H9 (cell line): ENCODE measurements around the gene MBD3L2B. TPM values are rescaled to one million over a fixed set of nuclear protein-coding genes. Genes with fewer than 3 reads are reported as not detected.
A peak's percentile ranks its signal among the peaks of the same experiment; 100 is the strongest.

Source experiments
- DNase-seq: peaks from one replicate; pipeline ENCODE4 v3.0.0-alpha.2; 2017
- H2AFZ ChIP-seq: one replicate; pipeline ENCODE4 v1.6.1; 2013; ENCODE audit warnings: mild to moderate bottlenecking, low read length, control low read depth, moderate library complexity
- H2AK5ac ChIP-seq: 2 replicates; pipeline ENCODE4 v1.6.1; 2013; ENCODE audit warnings: low read length, control low read depth, mixed read lengths; ENCODE audit not compliant: insufficient read length
- H2BK120ac ChIP-seq: one replicate; pipeline ENCODE4 v1.6.1; 2013; ENCODE audit warnings: low read depth, mild to moderate bottlenecking, low read length, control low read depth, inconsistent platforms; ENCODE audit not compliant: poor library complexity, severe bottlenecking
- H2BK12ac ChIP-seq: 2 replicates; pipeline ENCODE4 v1.6.1; 2013; ENCODE audit warnings: low read length, control low read depth, mixed read lengths, low read depth; ENCODE audit not compliant: insufficient read length
- H2BK15ac ChIP-seq: 2 replicates; pipeline ENCODE4 v1.6.1; 2013; ENCODE audit warnings: low read depth, low read length, control low read depth
- H2BK20ac ChIP-seq: one replicate; pipeline ENCODE4 v1.6.1; 2013; ENCODE audit warnings: low read depth, mild to moderate bottlenecking, low read length, control low read depth, inconsistent platforms; ENCODE audit not compliant: poor library complexity, severe bottlenecking
- H2BK5ac ChIP-seq: 2 replicates; pipeline ENCODE4 v1.6.1; 2013; ENCODE audit warnings: low read length, control low read depth, mixed read lengths; ENCODE audit not compliant: insufficient read length
- H3K14ac ChIP-seq: 2 replicates; pipeline ENCODE4 v1.6.1; 2013; ENCODE audit warnings: low read length, control low read depth; ENCODE audit not compliant: insufficient read depth
- H3K18ac ChIP-seq: 2 replicates; pipeline ENCODE4 v1.6.1; 2013; ENCODE audit warnings: low read depth, mild to moderate bottlenecking, mixed read lengths, low read length, control low read depth; ENCODE audit not compliant: insufficient read length
- H3K23ac ChIP-seq: 2 replicates; pipeline ENCODE4 v1.6.1; 2013; ENCODE audit warnings: low read length, control low read depth, mixed read lengths, low read depth; ENCODE audit not compliant: insufficient read length
- H3K23me2 ChIP-seq: 2 replicates; pipeline ENCODE4 v1.6.1; 2013; ENCODE audit warnings: low read depth, mild to moderate bottlenecking, mixed read lengths, low read length, control low read depth; ENCODE audit not compliant: insufficient read length, poor library complexity, severe bottlenecking
- H3K27ac ChIP-seq: 2 replicates; pipeline ENCODE4 v1.5.1; 2013; ENCODE audit warnings: low read length, control low read depth, mixed read lengths, low read depth; ENCODE audit not compliant: insufficient read length
- H3K27me3 ChIP-seq: 2 replicates; pipeline ENCODE4 v1.6.1; 2013; ENCODE audit warnings: low read length, control low read depth, inconsistent platforms; ENCODE audit not compliant: insufficient read depth
- H3K4ac ChIP-seq: 2 replicates; pipeline ENCODE4 v1.6.1; 2013; ENCODE audit warnings: low read depth, mild to moderate bottlenecking, control low read depth, inconsistent platforms, low read length, moderate library complexity
- H3K4me1 ChIP-seq: 2 replicates; pipeline ENCODE4 v1.6.1; 2013; ENCODE audit warnings: low read length, control low read depth, inconsistent platforms; ENCODE audit not compliant: insufficient read depth
- H3K4me2 ChIP-seq: 2 replicates; pipeline ENCODE4 v1.6.1; 2013; ENCODE audit warnings: low read length, control low read depth, mixed read lengths; ENCODE audit not compliant: insufficient read length, insufficient read depth
- H3K56ac ChIP-seq: 2 replicates; pipeline ENCODE4 v1.6.1; 2013; ENCODE audit warnings: low read depth, mild to moderate bottlenecking, mixed read lengths, low read length, control low read depth; ENCODE audit not compliant: insufficient read length
- H3K79me1 ChIP-seq: 2 replicates; pipeline ENCODE4 v1.6.1; 2013; ENCODE audit warnings: low read depth, mild to moderate bottlenecking, moderate library complexity, low read length, control low read depth, inconsistent platforms; ENCODE audit not compliant: insufficient read depth, poor library complexity, severe bottlenecking
- H3K79me2 ChIP-seq: 2 replicates; pipeline ENCODE4 v1.6.1; 2013; ENCODE audit warnings: low read length, control low read depth, inconsistent platforms; ENCODE audit not compliant: insufficient read depth
- H3K9ac ChIP-seq: 2 replicates; pipeline ENCODE4 v1.6.1; 2013; ENCODE audit warnings: low read length, control low read depth, mixed read lengths; ENCODE audit not compliant: insufficient read length; ENCODE audit errors: extremely low read depth
- H3K9me3 ChIP-seq: one replicate; pipeline ENCODE4 v1.6.1; 2013; ENCODE audit warnings: low read depth, low read length, inconsistent platforms; ENCODE audit not compliant: control insufficient read depth
- H3T11ph ChIP-seq: one replicate; pipeline ENCODE4 v1.6.1; 2013; ENCODE audit warnings: mild to moderate bottlenecking, low read length, control low read depth, inconsistent platforms
- H4K20me1 ChIP-seq: one replicate; pipeline ENCODE4 v1.6.1; 2013; ENCODE audit not compliant: control insufficient read depth, insufficient read length, insufficient read depth
- H4K5ac ChIP-seq: 2 replicates; pipeline ENCODE4 v1.6.1; 2013; ENCODE audit warnings: low read depth, mild to moderate bottlenecking, mixed read lengths, low read length, control low read depth; ENCODE audit not compliant: insufficient read length
- H4K8ac ChIP-seq: replicated peaks from 2 replicates; pipeline ENCODE4 v1.6.1; 2013; ENCODE audit warnings: low read length, control low read depth, mixed read lengths, low read depth; ENCODE audit not compliant: insufficient read length
- H4K91ac ChIP-seq: 2 replicates; pipeline ENCODE4 v1.6.1; 2013; ENCODE audit warnings: low read depth, mild to moderate bottlenecking, moderate library complexity, mixed read lengths, low read length, control low read depth; ENCODE audit not compliant: insufficient read length
- H3K27ac Mint-ChIP-seq, 3 experiments: 2 replicates in 2 of 3; 3 replicates in 1 of 3; pipeline ENCODE4 v1.8.0; 2020 to 2021; ENCODE audit warnings: mixed read lengths in 3 of 3, mild to moderate bottlenecking in 1 of 3, moderate library complexity in 1 of 3
- H3K27me3 Mint-ChIP-seq: 2 replicates; pipeline ENCODE4 v1.8.0; 2021; ENCODE audit warnings: low read depth, mild to moderate bottlenecking, moderate library complexity, mixed read lengths
- H3K36me3 Mint-ChIP-seq, 3 experiments: 2 replicates in 2 of 3; 3 replicates in 1 of 3; pipeline ENCODE4 v1.8.0; 2020 to 2021; ENCODE audit warnings: low read depth in 3 of 3, mixed read lengths in 3 of 3; ENCODE audit not compliant: insufficient read depth in 1 of 3
- H3K4me1 Mint-ChIP-seq, 2 experiments: 2 replicates each; pipeline ENCODE4 v1.8.0; 2020; ENCODE audit warnings: mixed read lengths in 2 of 2
- H3K4me3 Mint-ChIP-seq, 2 experiments: 2 replicates in 1 of 2; 3 replicates in 1 of 2; pipeline ENCODE4 v1.8.0; 2020 to 2021; ENCODE audit warnings: mild to moderate bottlenecking in 2 of 2, mixed read lengths in 2 of 2, moderate library complexity in 1 of 2
- H3K9me3 Mint-ChIP-seq, 2 experiments: 2 replicates in 1 of 2; 3 replicates in 1 of 2; pipeline ENCODE4 v1.8.0; 2020; ENCODE audit warnings: mild to moderate bottlenecking in 2 of 2, mixed read lengths in 2 of 2, moderate library complexity in 1 of 2
- WGBS: extraction: QIAGEN DNeasy Blood & Tissue Kit; methylation state at CpG from one replicate; pipeline ENCODE4 v1.1.7; 2013; ENCODE audit warnings: missing lambda C conversion rate, low lambda C conversion rate, mixed read lengths; ENCODE audit not compliant: insufficient read length; ENCODE audit errors: extremely low coverage; 5-methylcytosine and 5-hydroxymethylcytosine counted together
- total RNA-seq: library from RNA; stranded (reverse); gene quantifications from 2 replicates; pipeline ENCODE4 v1.2.1, GENCODE V29; 2021
- TF ChIP-seq, protein P1 (sequence below): fragments of 200-600 bp; sonication (generic); conservative IDR thresholded peaks from 3 replicates; pipeline ENCODE4 v1.8.0; 2021; ENCODE audit warnings: antibody characterized with exemption, mild to moderate bottlenecking

The MBD3L2B gene
- total RNA-seq, 1 experiment from 2014 or later, result not detected

DNA sequence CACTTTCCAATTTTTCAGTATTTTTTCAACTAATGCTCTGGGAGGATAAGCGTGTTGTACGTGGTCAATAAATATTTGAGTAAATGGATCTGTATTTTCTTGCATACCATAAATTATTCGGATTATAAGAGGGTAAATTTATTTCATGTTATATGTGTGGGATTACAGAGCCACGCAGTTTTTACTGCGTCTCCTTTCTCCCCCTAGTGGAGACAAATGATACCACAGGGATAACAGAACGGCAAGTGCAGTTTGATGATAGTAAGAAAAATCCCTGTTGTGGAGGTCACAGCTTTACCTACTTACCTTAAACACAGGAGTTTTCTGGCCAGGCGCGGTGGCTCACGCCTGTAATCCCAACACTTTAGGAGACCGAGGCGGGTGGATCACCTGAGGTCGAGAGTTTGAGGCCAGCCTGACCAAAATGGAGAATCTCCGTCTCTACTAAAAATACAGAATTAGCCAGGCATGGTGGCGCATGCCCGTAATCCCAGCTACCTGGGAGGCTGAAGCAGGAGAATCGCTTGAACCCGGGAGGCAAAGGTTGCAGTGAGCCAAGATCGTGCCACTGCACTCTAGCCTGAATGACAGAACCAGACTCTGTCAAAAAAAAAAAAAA lies 16.8 kb downstream of the MBD3L2B start:
- Histone ChIP-seq H3K4me1 (no peaks in the 10 kb centered on the region), H2BK20ac (no peak overlapping the region), H3K23me2 (no peaks in the 10 kb centered on the region), H3K79me2 (no peaks in the 10 kb centered on the region), H2BK120ac (no peak overlapping the region), H3K18ac (no peak overlapping the region), H4K91ac (no peak overlapping the region), H3K23ac (no peak overlapping the region), H2BK5ac (no peak overlapping the region), H3K79me1 (no peaks in the 10 kb centered on the region), H3K27me3 (no peaks in the 10 kb centered on the region), H4K20me1 (no peaks in the 10 kb centered on the region), H3K4ac (no peak overlapping the region), H2BK12ac (no peak overlapping the region), H3K27ac (no peak overlapping the region), H3K9ac (no peak overlapping the region), H2AK5ac (no peak overlapping the region), H2BK15ac (no peak overlapping the region), H4K8ac (no peak overlapping the region), H3K9me3 (peaks cover 37% of the 10 kb centered on the region), H3K4me2 (no peak overlapping the region), H3T11ph (no peak overlapping the region), H4K5ac (no peak overlapping the region), H3K56ac (no peak overlapping the region), H3K14ac (no peak overlapping the region), H2AFZ (no peak overlapping the region)
- peaks cover 76 to 87% of the 10 kb centered on the region in 2 experiments for H3K9me3 Mint-ChIP-seq
- H3K36me3 Mint-ChIP-seq, result peaks cover 5 to 23% (median 5%) of the 10 kb centered on the region in 3 experiments; a peak in 4 of 7 replicates
- no peak overlapping the region for H3K27ac Mint-ChIP-seq
- DNase-seq, result no peak
- H3K27me3 Mint-ChIP-seq, result peaks cover 2% of the 10 kb centered on the region
- TF ChIP-seq, protein P1, sequence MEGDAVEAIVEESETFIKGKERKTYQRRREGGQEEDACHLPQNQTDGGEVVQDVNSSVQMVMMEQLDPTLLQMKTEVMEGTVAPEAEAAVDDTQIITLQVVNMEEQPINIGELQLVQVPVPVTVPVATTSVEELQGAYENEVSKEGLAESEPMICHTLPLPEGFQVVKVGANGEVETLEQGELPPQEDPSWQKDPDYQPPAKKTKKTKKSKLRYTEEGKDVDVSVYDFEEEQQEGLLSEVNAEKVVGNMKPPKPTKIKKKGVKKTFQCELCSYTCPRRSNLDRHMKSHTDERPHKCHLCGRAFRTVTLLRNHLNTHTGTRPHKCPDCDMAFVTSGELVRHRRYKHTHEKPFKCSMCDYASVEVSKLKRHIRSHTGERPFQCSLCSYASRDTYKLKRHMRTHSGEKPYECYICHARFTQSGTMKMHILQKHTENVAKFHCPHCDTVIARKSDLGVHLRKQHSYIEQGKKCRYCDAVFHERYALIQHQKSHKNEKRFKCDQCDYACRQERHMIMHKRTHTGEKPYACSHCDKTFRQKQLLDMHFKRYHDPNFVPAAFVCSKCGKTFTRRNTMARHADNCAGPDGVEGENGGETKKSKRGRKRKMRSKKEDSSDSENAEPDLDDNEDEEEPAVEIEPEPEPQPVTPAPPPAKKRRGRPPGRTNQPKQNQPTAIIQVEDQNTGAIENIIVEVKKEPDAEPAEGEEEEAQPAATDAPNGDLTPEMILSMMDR, result peak; percentile 77
- no peaks in the 10 kb centered on the region for H3K4me1 Mint-ChIP-seq
- H3K4me3 Mint-ChIP-seq, result no peak overlapping the region
- WGBS, result no CpG with 5 or more reads among the region's 18 CpGs
